Right hindlimb (tissue), 1 donor: Measurements from ENCODE around the gene LRRN4CL.
"Not testable (repeated sequence)": the region's sequence is repeated elsewhere in the genome, so short reads cannot be mapped to it uniquely, and the experiment has no call there.

Source experiments
- DNase-seq: peaks from one replicate; pipeline ENCODE4 v3.0.0-alpha.2; 2018

LRRN4CL gene

DNA sequence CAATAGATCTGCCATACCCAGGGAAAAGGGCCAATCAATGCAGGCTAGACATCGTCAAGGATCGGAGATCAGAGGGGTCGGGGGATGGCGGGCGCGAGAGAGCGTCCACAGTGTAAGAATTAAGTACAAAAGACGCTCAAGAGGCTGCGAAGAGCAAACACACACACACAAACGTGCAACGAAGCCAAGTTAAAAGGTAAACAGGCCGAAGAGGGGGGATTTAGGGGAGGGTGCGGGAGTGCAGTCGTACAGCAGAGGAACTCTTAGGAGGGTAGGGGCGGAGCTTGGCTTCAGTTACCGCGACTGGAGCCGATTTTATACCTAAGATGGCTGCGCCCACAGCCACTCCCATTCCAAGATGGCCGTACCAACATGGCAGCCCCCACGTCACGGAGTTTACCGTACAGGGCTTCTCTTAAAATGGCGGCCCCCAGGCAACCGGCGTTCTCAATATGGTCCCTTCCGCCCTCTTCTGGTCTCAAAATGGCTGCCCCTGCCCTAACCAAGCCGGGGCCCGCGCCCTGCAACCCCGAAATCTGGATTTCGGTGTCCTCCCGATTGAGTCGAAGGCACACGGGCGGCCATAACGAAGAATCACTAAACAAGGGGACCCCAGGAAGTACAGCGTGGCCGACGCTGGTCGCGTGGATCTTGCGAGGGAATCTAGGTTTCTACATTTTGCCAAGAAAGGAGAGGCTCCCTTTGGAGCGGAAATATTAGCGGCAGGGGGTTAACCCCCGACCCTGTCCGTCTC lies 20.1 kb upstream of the LRRN4CL start:
- DNase-seq, result peak; percentile 98

DNA sequence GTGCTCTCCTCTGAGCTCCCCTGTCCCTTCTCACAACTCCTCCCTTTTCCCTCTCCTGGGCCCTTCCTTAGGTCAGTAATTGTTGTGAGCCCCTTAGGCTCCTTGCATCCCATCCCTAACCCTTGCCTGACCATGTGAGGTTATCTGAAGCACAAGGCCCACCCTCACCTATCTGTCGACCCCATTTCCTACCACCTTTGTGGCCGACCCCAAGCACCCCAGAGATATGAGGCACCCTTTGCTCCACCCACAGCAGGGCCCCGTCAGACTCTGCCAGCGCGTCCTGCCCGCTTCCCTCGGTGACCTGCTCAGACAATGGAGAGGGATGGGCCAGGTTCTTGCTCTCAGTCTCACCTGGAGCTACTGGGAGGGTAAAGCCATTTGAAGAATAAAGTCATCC lies 19.5 kb upstream of the LRRN4CL start:
- peak; percentile 53 for DNase-seq

DNA sequence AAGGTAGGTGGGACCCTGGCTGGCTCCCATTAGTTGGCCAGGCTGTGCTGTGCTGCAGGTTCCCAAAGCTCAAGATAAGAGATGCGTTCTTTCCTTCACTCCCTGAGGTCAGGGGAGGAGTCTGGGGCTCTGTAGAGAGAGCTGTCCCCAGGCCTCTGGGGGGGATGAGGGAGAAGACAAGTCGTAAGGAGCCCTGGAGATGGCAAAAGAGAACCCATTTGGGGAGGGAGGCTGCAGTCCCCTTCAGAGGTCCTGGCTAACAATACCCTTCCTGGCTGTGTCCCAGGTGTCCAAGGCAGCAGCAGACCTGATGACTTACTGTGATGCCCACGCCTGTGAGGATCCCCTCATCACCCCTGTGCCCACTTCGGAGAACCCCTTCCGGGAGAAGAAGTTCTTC lies 19.1 kb upstream of the LRRN4CL start:
- no peak for DNase-seq

DNA sequence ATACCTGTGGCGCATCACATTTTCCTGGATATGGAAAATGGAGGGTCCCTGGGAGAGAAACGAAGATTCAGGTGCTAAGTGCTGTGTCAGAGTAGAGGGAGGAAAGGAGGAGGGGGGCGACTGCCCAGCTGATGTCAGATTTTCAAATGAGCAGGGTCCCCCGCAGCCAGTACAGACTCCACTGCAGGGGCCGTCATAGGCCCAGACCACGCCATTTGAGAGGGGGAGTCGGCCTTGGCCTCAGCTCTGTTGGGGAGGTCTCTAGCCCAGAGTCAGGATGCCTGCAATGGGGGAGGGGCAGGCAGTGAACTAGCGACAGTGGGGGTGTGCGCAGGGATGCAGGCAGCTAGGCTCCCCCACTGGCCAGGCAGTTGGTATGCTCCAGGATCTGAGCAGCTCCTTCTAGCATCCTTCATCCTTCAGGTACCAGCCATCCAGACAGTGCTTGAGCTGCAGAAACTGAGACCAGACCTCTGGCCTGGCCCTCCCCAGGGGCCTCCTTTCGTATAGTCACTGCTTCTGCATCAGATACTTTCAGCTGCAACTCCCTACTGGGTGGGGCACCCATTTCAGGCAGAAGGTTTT lies 18.0 kb upstream of the LRRN4CL start, which contains the start of the genes BSCL2 and GNG3:
Gene BSCL2 (minus strand): TSS at position 148 of the 585 bp plus-strand sequence. CDS start 229 bp downstream, outside the sequence.
Gene GNG3 (plus strand): TSS at position 400 of the 585 bp plus-strand sequence. CDS start 620 bp downstream, outside the sequence.
- DNase-seq, result peak; percentile 54

DNA sequence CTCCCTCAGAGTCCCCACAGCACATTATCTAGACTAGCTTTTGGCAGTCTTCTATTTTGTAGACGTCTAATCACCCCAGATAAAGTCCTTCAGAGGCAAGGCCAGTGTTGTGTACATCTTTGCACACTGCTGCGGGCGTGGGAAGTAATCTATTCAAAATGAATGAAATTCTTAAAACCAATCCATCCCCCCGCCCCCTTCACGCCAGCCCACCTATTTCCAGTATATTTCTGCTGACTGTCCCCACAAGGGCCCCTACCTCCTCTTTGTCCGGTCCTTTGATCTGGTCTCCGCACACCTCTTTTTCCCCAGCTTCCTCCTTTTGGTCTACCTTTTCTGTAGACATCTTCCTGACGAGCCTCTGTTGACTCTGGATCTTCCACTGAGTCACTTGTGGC lies 17.5 kb upstream of the LRRN4CL start:
- no peak for DNase-seq

DNA sequence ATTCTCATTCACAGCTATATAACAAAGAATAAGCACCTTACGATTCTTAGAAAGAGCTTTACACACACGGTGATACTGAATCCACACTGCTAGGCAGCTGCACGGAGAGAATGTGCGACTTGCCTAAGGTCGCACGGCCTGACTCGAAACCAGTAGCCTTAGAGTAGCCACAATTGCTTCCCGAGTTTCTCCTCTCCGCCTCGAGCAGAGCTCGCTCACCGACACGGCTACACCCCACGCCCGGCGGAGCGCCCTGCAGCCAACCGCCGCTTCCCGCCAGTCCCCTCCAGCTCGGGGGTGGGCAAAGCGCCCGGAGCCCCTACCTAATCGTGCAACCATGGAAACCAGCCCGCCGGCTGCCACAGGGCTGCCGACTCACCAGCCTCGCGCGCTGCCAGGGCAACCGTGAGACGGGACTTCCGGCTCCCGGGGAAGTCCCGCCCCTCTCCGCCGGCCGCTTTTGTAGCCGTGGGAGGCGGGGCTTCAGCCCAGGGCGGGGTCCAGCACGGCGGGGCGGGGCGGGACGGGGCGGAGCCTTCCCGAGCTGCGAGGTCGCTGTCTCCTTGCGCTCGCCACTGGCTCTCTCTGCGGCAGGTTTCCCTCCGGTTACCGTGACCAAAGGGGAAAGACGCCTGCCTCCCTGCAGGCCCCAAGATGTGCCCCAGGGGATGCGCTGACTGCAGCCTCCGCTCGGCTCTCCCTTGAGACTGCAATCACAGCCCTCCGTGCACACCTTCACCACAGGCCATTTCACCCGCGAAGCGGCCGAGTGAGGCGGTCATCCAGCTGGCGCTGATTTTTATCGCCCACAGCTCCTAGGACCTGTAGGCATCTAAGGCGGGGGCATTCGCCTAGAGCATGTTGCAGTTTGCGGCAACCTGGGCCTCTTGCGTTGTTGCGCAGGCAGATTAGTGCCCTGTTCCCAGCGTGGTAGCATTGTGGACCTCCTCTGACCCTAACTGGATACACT lies 16.8 kb upstream of the LRRN4CL start:
- DNase-seq, result peak; percentile 96

DNA sequence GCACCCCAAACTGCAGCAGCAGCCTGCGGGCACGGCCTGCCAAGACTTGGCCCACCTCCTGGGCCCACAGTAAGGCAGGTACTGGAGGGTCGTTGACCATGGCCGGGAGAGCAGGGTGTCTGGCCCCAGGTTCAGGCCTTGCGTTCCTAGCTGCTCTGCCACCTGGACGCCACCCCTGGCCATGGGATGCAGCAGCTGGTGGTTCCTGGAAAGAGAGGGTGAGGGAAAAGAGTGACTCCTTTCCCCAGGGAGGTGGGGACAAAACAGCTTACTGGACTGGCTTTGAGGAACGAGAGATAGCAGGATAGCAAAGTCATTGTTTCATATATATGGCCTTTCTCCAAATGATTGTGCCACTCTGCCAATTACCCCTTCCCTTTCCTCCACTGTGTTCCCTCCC lies 16.1 kb upstream of the LRRN4CL start:
- DNase-seq, result no peak

DNA sequence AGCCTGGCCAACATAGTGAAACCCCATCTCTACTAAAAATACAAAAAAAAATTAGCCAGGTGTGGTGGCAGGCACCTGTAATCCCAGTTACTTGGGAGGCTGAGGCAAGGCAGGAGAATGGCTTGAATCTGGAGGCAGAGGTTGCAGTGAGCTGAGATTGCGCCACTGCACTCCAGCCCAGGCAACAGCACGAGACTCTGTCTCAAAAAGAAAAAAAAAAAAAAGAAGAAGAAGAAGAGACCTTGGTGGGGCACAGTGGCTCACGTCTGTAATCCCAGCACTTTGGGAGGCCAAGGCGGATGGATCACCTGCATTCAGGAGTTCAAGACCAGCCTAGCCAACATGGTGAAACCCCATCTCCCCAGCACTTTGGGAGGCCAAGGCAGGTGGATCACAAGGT lies 14.6 kb upstream of the LRRN4CL start:
- DNase-seq, result not testable (repeated sequence)

DNA sequence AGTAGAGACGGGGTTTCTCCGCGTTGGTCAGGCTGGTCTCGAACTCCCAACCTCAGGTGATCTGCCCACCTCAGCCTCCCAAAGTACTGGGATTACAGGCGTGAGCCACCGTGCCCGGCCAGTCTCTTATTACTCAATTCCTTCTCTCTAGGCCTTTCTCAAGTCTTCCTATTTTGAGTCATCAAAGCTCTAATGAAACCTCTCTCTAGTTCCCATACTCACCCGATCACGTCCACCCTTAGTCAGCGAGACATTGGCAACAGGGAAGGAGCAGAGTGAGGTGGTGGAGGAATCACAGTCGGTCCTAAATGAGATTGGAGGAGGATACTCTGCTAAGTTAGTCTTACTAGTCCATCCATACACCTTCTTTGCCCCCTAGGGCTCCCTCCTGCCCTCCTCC lies 12.9 kb upstream of the LRRN4CL start:
- no peak for DNase-seq

DNA sequence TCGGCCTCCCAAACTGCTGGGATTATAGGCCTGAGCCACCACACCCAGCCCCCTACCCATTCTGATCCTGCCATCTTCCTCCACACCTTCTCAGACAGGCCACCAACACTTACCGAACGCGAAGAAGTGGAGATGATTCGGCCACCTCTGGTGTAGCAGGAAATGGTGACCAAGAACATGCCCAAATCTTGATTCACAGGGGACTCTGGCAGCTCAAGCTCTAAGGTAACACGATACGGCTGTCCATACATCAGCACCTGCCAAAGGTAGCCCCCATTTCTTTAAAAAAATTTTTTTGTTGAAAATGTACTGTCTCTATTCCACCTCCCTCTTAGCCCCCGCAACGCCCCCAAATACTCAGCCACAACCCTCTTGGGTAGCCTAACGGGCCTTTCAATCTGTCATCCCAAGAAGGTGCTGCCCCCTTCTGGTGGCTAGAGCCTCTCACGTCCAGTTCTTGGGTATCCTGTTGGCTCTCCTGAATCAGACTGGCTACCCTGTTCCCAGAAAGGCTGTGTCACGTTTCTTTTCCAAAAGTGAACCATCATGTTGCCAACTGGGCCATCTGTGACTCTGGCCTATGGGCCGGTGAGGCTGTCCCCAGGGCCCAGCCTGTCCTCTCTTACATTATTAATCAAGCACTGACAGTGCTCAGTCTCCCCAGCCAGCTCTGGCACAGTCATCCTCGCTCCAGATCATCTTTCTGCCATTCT lies 5.3 kb upstream of the LRRN4CL start:
- peak; percentile 82 for DNase-seq

DNA sequence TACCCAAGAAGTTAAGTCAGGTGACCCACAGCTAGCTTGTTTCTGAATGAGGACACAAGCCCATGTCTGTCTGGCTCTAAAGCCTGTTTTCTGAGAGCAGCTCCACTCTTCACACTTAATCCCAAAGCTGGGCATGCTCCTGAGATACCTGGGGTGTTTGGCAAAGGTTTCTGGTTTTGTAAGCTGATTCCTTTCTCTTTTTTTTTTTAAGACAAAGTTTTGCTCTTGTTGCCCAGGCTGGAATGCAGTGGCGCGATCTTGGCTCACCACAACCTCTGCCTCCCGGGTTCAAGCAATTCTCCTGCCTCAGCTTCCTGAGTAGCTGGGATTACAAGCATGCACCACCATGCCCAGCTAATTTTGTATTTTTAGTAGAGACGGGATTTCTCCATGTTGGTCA lies 4.3 kb upstream of the LRRN4CL start:
- DNase-seq, result not testable (repeated sequence)

DNA sequence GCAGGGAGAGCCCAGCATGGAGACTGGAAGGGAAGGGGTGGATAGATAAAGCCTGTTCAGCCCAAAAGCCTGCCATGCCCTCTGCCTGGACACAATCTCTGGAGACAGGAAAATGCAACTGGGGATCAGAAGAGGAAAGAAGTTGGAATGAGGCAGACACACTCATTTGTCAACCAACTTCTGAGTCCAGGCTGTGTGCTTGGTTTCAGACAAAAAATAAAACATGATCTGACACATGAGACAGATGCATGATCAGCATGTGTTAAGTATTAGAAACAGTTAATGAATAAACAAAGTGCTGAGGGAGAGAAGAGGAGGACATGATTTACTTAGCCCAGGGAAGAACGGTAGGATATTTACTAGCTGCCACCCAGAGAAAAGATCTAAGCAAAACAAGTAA lies 839 bp downstream of the LRRN4CL start:
- DNase-seq, result no peak

DNA sequence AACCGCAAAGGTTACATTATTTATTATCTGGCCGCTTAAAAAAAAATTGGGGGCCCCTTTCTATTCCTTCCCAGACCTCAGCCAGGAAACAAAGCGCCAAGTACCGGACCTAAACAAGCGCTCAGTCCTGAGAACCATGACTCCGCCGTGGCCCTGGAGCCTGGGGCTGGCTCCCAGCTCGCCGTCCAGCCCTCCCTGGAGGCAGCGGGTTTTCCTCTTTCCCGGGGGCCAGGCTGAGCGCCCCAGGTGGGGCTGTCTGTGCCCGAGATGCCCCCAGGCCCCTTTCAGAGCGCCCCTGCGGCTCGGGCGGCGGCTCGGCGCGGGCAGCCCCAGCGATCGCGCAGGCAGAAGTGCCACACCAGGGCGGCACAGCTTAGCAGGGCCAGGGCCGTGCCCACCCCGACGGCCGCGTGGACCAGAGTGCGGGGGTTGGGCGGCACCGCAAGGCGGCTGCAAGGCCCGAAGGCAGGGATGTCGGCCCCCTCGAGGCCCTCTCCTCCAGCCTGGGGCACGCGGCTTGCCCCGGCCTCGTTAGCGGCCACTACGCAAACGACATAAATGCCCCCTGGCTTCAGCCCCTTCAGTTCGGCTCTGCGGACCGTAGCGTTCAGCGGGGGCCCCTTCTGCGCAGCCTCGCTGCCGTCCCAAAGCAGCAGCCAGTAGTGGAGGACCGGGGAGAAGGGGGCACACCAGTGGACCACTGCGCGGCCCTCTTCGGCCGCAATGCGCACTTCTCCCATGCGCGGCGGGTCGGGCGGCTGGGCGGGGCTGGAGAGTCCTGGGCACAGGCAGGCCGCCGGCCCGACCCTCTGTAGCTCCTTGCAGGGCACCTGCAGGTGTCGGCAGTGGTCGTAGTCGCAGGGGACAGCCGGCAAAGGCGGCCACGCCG lies 1.6 kb downstream of the LRRN4CL start:
- DNase-seq, result no peak

DNA sequence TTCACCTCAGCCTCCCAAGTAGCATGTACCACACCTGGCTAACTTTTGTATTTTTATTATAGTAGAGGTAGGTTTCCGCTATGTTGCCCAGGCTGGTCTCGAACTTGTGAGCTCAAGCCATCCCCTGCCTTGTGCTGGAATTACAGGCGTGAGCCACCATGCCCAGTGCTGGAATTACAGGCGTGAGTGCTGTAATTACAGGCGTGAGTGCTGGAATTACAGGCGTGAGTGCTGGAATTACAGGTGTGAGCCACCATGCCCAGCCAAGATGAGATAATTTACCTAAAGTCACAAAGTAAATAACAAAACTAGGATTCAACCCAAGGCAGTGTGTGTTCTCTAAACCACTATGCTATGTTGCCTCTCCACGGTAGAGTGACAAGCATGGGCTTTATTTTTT lies 6.8 kb downstream of the LRRN4CL start:
- no peak for DNase-seq

DNA sequence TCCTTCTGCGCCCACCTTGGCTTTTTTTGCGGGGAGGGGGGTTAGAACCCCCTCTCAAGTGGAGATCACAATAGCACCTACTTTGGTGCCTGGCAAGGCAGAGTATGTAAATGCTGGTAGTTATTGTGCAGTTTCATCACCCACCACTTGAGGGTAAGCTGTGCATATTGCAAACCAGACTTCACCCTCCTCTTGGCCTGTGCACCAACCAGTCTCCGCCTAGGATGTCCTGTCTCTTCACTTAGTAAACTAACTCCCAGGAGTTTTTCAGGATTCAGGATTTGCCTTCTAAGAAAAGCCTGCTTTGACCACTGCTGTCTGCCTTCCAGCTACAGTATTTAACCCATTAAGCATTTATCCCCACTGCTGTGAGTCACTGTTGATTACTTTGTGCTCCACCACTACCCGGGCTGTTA lies 8.5 kb downstream of the LRRN4CL start:
- DNase-seq, result peak; percentile 50

DNA sequence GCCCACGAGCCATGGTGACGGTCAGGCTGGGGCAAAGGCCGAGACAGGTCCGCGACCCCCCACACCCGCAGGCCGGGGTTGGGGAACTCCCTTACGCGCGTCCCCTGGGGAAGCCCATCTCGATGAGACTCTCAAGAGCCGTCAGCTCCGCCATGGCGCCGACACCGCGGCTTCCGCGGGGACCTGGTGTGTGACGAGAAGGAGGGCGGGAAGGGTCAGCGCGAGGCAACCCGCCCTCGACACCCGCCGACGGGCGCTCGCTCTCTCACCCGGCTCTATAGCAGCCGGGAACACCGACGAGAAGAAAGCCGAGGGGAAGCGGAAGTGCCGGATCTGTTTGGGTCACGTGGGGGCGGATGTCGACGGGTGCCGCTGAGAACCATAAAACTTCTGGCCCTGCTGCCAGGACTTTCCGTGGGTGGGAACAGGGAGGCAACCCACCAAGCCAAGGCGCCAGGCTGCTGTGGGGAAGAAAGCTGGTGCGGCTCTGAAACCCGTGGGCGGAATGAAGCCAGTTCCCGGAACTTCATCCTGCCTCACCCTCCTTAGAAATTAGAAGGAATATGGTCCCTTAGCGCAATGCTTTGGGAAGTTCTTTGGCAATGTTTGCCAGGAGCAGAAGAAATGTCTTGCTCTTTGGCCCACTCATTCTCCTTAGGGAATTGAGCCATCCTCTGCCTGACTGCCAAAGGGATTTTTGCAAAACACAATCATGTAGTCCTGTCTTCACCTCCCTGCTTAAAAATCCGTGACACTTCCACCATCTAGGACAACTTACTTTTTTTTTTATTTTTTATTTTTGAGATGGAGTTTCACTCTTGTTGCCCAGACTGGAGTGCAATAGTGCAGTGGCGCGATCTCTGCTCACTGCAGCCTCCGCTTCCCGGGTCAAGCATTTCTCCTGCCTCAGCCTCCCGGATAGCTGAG lies 10.3 kb downstream of the LRRN4CL start, which contains the start of gene UBXN1:
Gene UBXN1 (minus strand): TSS at position 304 of the 927 bp plus-strand sequence. CDS start 150 bp downstream, at position 154.
- DNase-seq, result peak; percentile 96

DNA sequence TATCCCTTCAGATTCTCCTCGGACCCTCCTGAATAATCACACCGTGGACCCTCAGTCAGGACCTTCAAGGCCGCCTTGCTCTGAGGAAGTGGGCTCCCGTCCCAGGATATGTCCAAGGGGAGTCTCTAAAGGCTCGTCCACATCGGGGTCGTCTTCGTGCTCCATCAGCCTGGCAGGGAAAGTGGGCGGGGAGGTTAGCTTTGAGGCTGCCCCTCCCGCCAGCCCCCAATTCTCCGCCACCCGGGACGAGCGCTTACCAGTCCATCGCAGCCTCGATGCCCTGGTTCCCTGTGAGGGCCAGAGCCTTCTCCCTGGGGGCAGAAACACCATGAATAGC lies 10.9 kb downstream of the LRRN4CL start:
- DNase-seq, result no peak

DNA sequence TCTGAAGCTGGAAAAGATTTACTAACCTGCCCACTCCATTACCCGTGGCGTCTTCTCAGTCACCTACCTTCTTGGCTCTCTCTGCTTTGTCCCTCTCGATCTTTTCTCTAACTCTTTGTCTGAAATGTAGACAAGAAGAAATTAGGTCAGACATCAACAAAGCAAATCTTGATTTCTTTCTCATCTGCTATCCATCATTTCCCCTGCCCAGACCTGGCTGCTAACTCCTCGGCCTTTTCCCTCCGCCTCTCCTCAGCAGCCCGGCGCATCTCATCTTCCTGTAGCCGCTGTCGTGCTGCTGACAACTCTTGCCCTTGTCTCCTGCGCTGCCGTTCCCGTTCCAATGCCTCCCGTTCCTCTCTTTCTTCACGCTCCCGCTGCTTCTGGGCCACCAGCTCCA lies 11.6 kb downstream of the LRRN4CL start:
- DNase-seq, result no peak

DNA sequence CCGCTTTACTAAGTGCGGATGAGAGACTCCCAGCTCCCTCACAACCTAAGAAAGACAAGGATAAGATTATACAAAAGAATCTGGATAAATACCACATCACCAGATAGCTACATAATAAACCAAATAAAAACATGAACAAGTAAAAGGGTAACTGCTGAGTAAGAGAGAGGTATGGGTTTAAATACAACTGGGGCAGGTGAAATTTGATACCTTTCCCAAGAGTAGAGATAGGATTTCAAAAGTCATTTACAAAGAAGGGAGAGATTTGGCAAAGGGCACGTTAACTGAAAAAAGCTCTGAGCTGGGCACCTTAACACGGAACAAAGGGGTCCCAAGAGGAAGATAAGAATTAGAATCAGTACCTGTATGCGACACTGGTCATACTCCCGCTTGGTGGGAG lies 12.2 kb downstream of the LRRN4CL start:
- no peak for DNase-seq

DNA sequence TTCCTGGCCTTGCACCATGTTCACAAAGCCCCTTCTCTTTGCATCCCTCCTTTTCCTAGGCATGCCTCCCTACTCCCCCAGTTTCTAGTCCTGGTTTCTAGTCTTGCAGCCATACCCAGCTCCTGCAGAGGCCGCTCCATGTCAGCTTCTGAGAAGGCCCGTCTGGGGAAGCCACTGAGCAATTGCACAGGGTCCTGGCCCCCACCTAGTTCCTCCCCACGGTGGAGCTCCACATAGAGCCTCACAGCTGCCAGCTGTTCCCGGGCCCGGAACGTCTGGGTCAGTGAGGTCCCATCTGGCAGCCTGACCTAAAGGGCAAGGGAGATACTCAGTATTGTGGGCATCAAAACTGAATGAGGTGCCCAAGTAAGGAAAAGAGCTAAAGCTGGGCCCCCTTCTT lies 12.6 kb downstream of the LRRN4CL start:
- no peak for DNase-seq
